Activated naive CD8-positive, alpha-beta T cell treated with anti-CD3 and anti-CD28 coated beads for 36 hours (primary cell): ENCODE measurements around the gene MRTFB. TPM values are rescaled to one million over a fixed set of nuclear protein-coding genes. Genes with fewer than 3 reads are reported as not detected.

ENCODE experiments used
- DNase-seq: peaks from one replicate; pipeline ENCODE4 v3.0.0; 2021
- H3K27ac Mint-ChIP-seq: one replicate; pipeline ENCODE4 v1.8.0; 2022; ENCODE audit warnings: mild to moderate bottlenecking, moderate library complexity, mixed read lengths
- H3K27me3 Mint-ChIP-seq: one replicate; pipeline ENCODE4 v1.8.0; 2022; ENCODE audit warnings: mild to moderate bottlenecking, mixed read lengths
- H3K36me3 Mint-ChIP-seq: one replicate; pipeline ENCODE4 v1.8.0; 2021; ENCODE audit warnings: mild to moderate bottlenecking, mixed read lengths
- H3K4me1 Mint-ChIP-seq: one replicate; pipeline ENCODE4 v1.8.0; 2021; ENCODE audit warnings: mixed read lengths
- H3K4me3 Mint-ChIP-seq: one replicate; pipeline ENCODE4 v1.8.0; 2022; ENCODE audit warnings: mild to moderate bottlenecking, moderate library complexity, mixed read lengths
- H3K9me3 Mint-ChIP-seq: one replicate; pipeline ENCODE4 v1.8.0; 2022; ENCODE audit warnings: mixed read lengths
- total RNA-seq, 2 experiments: library from RNA; stranded (reverse); gene quantifications; one replicate each; pipeline ENCODE4 v1.2.3, GENCODE V29; 2021

The MRTFB gene
- total RNA-seq, 2 experiments from 2014 or later = 10.9 to 12.4 TPM

DNA sequence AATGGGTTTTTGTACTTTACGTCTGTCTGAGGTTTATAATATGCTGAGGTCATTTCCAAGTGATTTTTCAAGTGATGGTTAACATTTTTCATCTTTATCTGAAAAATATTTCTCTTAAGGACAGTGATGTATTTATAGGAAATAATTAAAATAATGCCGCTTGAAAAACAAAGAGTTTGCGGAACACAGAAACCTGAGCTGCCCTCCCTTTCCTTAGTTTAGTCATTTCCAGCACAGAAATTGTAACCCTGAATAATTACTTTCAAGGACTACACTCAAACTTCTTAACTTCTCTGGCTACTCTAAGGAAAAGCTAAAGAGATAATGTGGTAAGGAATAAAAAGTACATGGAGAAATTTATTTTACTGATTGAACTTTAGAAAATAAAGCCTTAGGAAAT, 54.6 kb downstream of the MRTFB start:
- no peak overlapping the region for H3K27ac Mint-ChIP-seq
- DNase-seq = no peak
- peaks cover 2% of the 10 kb centered on the region for H3K9me3 Mint-ChIP-seq
- H3K4me3 Mint-ChIP-seq = no peak overlapping the region
- H3K4me1 Mint-ChIP-seq = peaks cover 12% of the 10 kb centered on the region
- H3K36me3 Mint-ChIP-seq = peaks cover 19% of the 10 kb centered on the region
- H3K27me3 Mint-ChIP-seq = no peaks in the 10 kb centered on the region

DNA sequence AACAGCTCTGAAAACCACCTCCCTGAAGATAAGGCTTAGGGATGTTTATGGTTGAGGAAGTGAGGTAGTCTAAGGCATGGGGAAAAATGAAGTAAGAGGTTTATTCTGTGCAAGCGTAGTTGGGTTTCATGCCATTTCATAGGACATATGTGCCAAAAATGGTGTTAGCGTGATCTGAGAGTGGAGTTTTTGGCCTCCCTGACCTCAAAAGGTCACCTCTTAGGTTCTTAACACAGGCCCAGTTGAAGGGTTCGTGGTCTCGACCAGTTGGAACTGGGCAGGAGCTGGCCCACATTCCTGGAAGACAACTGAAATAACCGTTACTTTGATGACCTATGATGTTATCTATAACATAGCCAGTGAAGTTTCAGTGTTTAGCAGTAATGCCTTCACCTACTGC, 57.0 kb downstream of the MRTFB start:
- Mint-ChIP-seq H3K4me3 (no peak overlapping the region), H3K4me1 (peaks cover 12% of the 10 kb centered on the region), H3K27ac (no peak overlapping the region), H3K9me3 (peaks cover 2% of the 10 kb centered on the region), H3K27me3 (no peaks in the 10 kb centered on the region), H3K36me3 (peaks cover 17% of the 10 kb centered on the region)
- DNase-seq = no peak

DNA sequence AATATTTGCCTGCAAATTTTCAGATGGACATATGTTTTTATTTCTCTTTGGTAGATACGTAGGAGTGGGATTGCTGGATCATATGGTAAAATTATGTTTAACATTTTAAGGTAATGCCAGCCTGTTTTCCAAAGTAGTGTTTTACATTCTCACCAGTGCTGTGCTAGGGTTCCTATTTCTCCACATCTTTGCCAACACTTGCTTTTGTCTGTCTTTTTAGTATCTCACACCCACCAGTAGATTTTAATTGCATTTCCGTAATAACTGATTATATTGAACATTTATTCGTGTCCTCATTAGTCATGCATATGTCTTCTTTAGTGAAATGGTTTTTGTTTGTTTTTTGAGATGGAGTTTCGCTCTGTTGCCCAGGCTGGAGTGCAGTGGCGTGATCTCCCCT, 58.4 kb downstream of the MRTFB start:
- Mint-ChIP-seq H3K4me1 (peaks cover 5% of the 10 kb centered on the region), H3K36me3 (peaks cover 15% of the 10 kb centered on the region), H3K27me3 (no peaks in the 10 kb centered on the region), H3K9me3 (peaks cover 2% of the 10 kb centered on the region), H3K4me3 (no peak overlapping the region), H3K27ac (no peak overlapping the region)
- DNase-seq = no peak

DNA sequence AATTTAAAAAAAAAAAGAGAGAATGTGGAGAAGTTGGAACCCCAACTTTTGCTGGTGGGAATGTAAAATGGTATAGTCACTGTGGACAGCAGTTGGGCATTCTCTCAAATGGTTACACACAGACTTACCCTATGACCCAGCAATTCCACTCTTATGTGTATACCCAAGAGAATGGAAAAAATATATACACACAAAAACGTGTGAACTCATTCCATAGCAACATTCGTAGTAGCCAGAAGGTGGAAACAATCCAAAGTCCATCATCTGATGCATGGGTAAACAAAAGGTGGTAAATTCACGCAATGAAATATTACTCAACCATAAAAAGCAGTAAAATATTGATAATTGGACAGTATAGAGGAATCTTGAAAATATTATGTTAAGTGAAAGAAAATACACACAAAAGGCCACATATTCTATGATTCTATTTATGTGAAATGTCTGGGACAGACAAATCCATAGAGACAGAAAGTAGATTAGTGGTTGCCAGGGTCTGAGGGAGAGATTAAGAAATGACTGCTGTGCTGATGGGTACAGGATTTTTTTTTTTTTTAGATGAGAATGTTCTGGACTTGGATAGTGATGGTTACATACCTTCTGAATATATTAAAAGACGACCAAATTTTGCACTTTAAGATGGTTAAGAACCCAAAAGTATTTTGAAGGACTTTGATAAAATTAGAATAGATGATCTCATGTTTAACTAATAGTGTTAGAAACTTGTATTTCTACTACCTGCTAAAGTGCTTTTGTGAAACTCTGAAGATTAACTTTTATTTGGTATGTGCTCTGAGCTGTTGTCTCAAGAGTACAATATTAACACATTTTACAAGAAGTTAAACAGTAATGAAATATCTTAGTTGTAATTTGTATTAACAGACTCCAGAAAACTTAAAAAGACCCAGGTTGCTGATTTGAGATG, 60.9 kb downstream of the MRTFB start:
- H3K27me3 Mint-ChIP-seq = no peaks in the 10 kb centered on the region

DNA sequence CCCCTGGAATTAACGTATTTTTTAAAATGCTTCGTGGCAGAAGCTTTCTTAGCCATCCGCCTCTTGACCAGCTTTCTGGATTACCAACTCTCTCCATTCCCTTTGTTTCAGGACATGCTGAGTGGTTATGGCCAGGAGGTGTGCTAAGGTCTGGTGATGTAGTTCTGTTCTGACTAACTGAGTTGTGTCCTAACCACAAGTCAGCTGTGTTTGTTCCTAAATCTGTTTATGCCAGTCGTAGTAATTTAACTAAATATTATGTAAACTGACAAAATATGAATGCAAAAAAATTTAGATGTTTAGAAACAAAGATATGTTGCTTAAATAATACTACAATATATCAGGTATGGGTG, 61.6 kb downstream of the MRTFB start:
- Mint-ChIP-seq H3K27ac (no peak overlapping the region), H3K4me1 (peaks cover 2% of the 10 kb centered on the region), H3K9me3 (peaks cover 2% of the 10 kb centered on the region), H3K27me3 (no peaks in the 10 kb centered on the region), H3K36me3 (peaks cover 16% of the 10 kb centered on the region), H3K4me3 (no peak overlapping the region)
- no peak for DNase-seq

More for the DNA sequence above, 60.9 kb downstream of the MRTFB start:
- no peak overlapping the region for H3K4me3 Mint-ChIP-seq
- H3K27ac Mint-ChIP-seq = no peak overlapping the region
- peaks cover 2% of the 10 kb centered on the region for H3K9me3 Mint-ChIP-seq
- no peak for DNase-seq
- peaks cover 15% of the 10 kb centered on the region for H3K36me3 Mint-ChIP-seq
- peaks cover under 1% of the 10 kb centered on the region for H3K4me1 Mint-ChIP-seq

DNA sequence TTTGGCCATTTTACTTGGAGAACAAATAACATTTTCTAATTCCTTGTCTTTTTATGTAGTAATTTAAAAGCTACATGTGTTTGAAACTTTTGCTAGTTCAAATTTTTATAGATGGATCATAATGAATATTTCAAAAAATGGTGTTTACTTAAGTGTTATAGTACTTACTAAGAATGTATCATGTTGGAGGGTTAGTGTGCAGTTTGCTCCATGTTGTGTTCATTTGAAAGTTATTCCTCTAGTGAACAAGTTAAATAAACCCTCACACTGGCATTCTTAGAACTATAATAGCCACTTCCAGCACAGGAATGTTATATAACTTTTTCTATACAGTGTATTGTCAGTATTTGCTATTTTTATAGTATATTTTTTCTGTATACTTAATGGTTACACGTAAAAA, 62.8 kb downstream of the MRTFB start:
- H3K27ac Mint-ChIP-seq = no peak overlapping the region

DNA sequence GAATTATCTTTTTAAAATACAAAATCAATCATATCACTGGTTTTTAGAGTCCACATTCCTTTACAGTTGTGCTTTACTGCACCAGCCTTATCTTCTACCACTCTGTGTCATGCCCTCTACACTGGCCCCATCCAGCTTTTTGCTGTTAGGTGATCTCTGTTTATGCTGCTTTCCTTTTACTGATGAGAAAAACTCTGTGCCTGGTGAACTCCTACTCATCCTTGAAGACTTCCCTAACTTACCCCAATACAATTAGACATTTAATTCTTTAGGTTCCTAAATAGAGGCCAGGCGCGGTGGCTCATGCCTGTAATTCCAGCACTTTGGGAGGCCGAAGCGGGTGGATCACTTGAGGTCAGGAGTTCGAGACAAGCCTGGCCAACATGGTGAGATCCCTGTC, 64.6 kb downstream of the MRTFB start:
- Mint-ChIP-seq H3K4me3 (no peak overlapping the region), H3K9me3 (peaks cover 2% of the 10 kb centered on the region)

More for the DNA sequence above, 62.8 kb downstream of the MRTFB start:
- Mint-ChIP-seq H3K4me1 (peaks cover 2% of the 10 kb centered on the region), H3K4me3 (no peak overlapping the region), H3K27me3 (no peaks in the 10 kb centered on the region), H3K36me3 (peaks cover 16% of the 10 kb centered on the region), H3K9me3 (peaks cover 4% of the 10 kb centered on the region)
- no peak for DNase-seq

DNA sequence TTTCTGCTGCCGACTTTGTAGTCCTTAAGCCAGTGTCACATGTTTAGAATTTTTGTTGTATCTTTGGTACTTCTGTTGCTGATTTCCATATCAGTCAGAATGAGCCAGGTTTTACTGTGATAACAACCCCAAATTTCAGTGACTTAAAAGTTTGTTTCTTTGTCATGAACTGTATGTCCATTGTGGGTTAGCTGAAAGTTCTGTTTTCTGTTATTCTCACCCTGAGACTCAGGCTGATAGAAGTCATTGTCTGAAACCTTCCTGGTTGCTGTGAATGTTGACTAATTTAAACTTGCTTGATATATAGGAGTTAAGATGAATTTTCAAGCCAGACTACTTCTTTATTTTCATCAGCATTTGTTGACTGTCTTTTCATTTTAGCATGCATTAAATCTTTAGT, 68.8 kb downstream of the MRTFB start:
- no peak overlapping the region for H3K27ac Mint-ChIP-seq
- H3K4me1 Mint-ChIP-seq = peaks cover 2% of the 10 kb centered on the region
- peaks cover 2% of the 10 kb centered on the region for H3K9me3 Mint-ChIP-seq
- peaks cover 17% of the 10 kb centered on the region for H3K36me3 Mint-ChIP-seq
- no peak for DNase-seq
- no peak overlapping the region for H3K4me3 Mint-ChIP-seq
- H3K27me3 Mint-ChIP-seq = no peaks in the 10 kb centered on the region

More for the DNA sequence above, 64.6 kb downstream of the MRTFB start:
- H3K27ac Mint-ChIP-seq = no peak overlapping the region
- DNase-seq = no peak
- H3K36me3 Mint-ChIP-seq = peaks cover 15% of the 10 kb centered on the region
- H3K4me1 Mint-ChIP-seq = peaks cover 2% of the 10 kb centered on the region
- no peaks in the 10 kb centered on the region for H3K27me3 Mint-ChIP-seq

DNA sequence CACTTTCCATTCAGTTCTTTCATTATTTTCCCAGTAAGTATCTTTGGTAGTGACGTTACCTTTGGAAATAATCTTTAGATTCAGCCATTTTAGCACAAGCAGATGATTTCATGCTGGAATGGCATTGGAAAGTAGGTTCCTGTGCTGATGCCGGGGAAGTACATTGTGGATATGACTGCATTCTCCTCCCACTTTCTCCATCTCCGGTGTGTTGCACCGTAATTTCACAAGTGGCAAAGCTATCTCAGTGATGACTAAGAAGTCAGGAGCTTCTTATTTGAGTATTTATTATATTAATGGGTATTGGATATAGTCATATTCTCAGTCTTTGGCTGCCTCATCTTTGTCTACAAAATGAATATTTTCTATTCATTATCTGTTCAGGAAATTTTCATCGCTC, 69.8 kb downstream of the MRTFB start:
- Mint-ChIP-seq H3K4me1 (peaks cover 2% of the 10 kb centered on the region), H3K27me3 (no peaks in the 10 kb centered on the region), H3K27ac (no peak overlapping the region), H3K9me3 (peaks cover 2% of the 10 kb centered on the region), H3K36me3 (peaks cover 17% of the 10 kb centered on the region), H3K4me3 (no peak overlapping the region)
- DNase-seq = no peak

DNA sequence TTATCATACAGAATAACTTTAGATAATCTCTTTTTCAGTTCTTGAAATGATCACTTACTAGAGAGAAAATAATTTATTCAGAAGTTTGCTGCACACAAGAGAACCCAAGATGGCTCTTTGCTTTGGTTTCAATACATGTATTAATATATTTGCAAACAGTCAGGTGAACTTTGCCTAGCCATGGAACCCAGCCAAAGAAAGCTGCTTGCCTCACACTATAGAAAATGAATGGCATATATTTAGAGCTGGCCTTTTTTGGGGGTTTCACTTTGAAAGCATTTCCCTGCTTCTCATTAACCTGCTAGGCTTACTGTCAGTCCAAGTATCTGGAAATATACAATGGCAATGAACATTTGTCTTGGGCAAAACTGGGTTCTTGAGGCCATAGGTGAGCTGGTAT, 75.3 kb downstream of the MRTFB start:
- no peak overlapping the region for H3K27ac Mint-ChIP-seq
- no peak overlapping the region for H3K4me3 Mint-ChIP-seq
- no peaks in the 10 kb centered on the region for H3K4me1 Mint-ChIP-seq
- no peak for DNase-seq
- H3K9me3 Mint-ChIP-seq = no peaks in the 10 kb centered on the region
- H3K27me3 Mint-ChIP-seq = no peaks in the 10 kb centered on the region
- peaks cover 3% of the 10 kb centered on the region for H3K36me3 Mint-ChIP-seq

DNA sequence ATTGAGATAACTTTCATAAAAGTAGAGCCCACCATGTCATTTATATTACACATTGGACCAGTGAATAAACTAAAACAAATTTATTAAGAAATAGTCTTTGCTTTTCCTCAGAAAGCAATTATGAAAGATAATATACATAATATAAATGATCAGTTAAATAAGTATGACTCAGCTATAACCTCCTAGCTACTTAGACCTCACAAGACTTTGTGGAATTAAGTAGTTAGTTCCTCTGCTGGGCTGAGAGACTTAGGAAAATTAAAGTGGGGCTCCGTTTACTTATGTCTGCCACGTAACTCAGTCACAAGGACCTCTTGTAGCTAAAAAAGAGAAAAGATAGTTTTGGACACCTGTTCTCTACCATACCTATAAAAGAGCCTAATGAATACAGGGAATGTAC, 76.9 kb downstream of the MRTFB start:
- Mint-ChIP-seq H3K36me3 (no peaks in the 10 kb centered on the region), H3K9me3 (no peaks in the 10 kb centered on the region), H3K4me1 (no peaks in the 10 kb centered on the region), H3K27me3 (no peaks in the 10 kb centered on the region), H3K27ac (no peak overlapping the region), H3K4me3 (no peak overlapping the region)
- no peak for DNase-seq

DNA sequence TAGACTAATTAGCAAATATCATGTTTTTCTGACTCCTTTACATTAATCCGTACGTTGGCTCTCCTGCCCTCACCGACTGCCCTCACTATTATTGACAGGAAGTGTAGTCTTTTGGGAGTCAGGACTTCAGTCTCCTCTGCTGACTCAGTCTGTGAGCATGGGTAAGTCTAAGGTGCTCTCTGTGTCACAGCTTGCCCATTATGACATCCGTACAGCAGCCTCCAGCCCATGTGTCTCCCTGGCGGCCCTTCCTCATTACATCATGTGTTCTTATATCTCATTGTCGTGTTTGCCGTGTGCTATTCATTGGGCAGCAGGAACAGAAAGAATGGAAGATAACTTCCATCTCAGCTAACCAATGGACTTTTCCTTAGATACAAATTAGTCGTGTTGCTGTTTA, 77.5 kb downstream of the MRTFB start:
- H3K27me3 Mint-ChIP-seq = no peaks in the 10 kb centered on the region
- H3K4me3 Mint-ChIP-seq = no peak overlapping the region
- DNase-seq = no peak
- H3K36me3 Mint-ChIP-seq = no peaks in the 10 kb centered on the region
- no peak overlapping the region for H3K27ac Mint-ChIP-seq
- H3K9me3 Mint-ChIP-seq = no peaks in the 10 kb centered on the region
- H3K4me1 Mint-ChIP-seq = no peaks in the 10 kb centered on the region

DNA sequence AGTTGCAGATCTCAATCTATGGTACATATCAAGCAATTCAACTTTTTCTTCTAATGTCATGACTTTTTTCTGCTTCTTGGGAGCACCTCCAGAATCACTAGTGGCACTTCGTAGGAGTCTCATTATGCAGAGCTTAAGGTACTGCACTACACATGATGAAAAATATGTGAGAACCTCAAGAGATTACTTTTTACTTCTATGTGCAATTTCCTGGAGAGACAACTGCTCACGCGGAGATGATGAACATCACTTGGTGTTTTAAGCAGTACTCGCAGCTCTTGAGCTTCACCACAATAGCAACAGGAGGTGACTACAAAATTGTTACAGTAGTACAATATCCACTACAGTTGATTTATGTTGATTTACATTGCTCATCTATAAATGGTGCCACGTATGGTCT, 79.7 kb downstream of the MRTFB start:
- no peaks in the 10 kb centered on the region for H3K36me3 Mint-ChIP-seq
- H3K4me1 Mint-ChIP-seq = no peaks in the 10 kb centered on the region
- no peak for DNase-seq
- H3K9me3 Mint-ChIP-seq = no peaks in the 10 kb centered on the region
- H3K4me3 Mint-ChIP-seq = no peak overlapping the region
- no peaks in the 10 kb centered on the region for H3K27me3 Mint-ChIP-seq
- no peak overlapping the region for H3K27ac Mint-ChIP-seq

DNA sequence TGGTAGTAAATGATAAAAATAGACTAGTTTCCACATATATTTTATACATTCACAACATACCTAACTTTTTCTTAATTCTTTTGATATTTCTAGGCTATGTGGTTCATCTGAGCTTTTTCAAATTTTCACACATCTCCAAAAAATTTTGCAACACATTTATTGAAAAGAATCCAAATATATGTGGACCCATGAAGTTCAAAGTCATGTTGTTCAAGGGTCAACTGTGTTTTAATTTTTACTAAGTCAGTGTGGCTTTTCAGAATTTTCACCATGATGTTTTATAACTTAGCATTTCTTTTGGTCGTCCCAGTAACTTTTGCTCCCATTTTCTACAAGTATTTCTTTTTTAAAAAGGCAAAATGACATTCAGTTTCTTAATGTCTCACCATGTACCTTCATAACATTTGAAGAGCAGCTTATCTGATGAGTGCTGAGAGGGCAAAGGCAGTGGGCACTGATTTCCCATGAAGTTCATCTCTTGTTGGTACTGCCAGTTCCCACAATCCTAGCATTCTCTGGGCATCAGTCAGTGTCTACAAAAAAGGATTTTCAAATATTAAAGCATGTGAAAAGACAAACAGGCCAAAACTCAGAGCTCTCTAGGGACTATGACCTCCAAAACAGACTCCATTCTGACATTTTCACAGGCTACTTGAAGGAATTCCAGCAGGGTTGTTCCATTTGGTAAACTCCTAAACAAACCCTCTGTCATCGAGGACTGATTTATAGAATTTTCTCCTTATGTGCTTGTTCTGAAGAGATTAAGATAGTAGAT, 80.3 kb downstream of the MRTFB start:
- Mint-ChIP-seq H3K27ac (no peak overlapping the region), H3K27me3 (no peaks in the 10 kb centered on the region), H3K36me3 (no peaks in the 10 kb centered on the region), H3K4me3 (no peak overlapping the region), H3K4me1 (no peaks in the 10 kb centered on the region), H3K9me3 (no peaks in the 10 kb centered on the region)
- DNase-seq = no peak

DNA sequence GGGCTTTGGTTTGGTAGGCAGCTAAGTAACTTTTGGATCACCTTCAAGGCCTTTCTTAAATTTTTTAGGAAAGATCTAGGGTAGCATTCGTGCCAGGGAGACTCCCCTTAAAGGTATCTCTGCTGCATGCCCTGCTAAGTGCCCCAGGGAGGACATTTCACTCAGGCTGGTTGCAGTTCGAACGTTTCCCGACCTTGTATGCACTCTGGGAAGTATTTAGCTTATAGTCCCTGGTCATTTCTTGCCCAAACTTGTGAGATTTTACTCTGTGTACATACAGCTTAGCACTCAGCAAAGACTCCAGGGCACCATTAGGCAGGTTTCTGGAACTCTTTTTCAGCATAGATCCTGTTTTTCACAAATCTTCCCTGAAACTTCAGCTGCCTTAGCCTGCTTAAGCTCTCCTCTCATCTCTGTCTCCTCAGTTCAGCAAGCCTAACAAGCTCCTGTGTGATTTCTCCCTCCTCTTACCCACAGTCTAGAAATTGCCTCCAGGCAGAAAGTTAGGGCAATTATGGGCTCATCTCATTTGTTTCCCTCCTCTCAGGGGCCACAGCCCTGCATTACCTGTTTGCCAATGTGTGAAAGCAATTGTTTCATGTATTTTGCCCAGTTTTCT, 84.6 kb downstream of the MRTFB start:
- Mint-ChIP-seq H3K4me3 (no peak overlapping the region), H3K9me3 (no peaks in the 10 kb centered on the region), H3K36me3 (no peaks in the 10 kb centered on the region)

More for the DNA sequence above, 84.6 kb downstream of the MRTFB start:
- Mint-ChIP-seq H3K27me3 (no peaks in the 10 kb centered on the region), H3K27ac (no peak overlapping the region), H3K4me1 (no peaks in the 10 kb centered on the region)
- DNase-seq = no peak
